ENCODE measurements around the gene CAMSAP1. TPM values are rescaled to one million over a fixed set of nuclear protein-coding genes. Genes with fewer than 3 reads are reported as not detected.

Gene CAMSAP1
- total RNA-seq, 1 experiment from 2014 or later: 22.6 TPM

DNA sequence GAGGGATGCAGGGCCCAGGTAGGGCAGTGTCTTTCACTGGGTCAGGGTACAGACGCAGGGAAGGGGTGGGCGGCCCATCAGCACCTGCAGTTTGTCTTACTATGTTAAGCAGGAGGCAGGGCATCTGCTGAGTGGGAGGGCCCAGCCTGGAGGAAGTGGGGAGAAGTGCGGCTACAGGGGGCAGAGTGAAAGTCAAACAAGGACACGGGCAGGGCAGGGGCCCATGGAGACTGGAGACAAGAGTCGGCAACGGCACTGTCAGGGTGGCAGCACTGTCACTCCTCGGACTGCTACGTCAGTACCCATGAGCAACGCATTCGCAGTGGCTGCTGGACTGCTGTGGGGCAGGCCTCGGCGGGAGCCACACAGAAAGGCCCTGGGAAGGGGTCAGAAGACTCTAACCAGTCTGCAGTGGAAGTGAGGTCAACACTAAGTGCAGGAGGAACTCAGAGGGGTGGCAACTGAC lies 19.7 kb downstream of the CAMSAP1 start:
- in situ Hi-C loops (cut with HindIII; ENCODE audit: low pct_unique_long_range_greater_than_20kb, low sequenced_read_pairs): no loop called here
- DNase-seq (ENCODE audit: low read depth): no peak

GRCh38 chr9:135887021-135887507 lies 20.3 kb downstream of the CAMSAP1 start:
- in situ Hi-C loops (cut with HindIII; ENCODE audit: low pct_unique_long_range_greater_than_20kb, low sequenced_read_pairs): no loop called here
- DNase-seq (ENCODE audit: low read depth): no peak

DNA sequence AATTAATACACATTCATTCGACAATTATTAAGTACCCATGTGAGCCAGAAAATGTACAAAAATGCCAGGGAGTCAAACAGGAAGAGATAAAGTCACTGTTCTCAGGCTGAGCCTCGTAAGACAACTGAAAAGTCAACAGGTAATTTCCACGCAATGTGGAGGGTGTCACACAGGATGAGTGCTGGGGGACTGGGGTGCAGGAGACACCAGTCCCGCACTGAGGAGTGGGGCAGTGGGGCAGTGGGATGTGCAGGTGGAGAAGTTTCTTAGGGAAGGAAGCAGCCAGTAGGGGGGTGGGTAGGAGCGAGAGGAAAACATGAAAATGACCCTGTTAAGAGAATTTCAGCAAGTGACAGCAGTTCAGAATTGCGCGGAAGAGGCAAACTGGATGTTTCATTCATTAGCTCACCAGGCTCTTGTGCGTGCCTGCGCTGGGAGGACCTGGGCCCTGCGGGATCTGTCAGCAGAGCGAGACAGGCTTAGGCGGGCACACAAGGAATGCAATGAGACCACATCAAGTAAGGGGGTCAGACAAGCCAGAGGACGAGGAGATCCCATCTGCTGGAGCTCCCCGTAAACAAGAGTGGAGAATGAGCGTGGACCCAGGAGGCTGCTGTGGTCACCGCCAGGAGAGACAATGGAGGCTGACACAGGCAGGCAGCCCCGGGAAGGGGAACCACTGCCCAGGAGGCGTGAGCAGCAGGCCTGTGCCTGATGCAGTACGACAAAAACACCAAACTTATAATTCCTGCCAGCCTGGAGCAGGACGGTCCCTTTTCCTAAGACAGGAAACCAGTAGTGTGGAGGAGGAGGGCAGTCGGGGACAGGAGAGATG lies 21.0 kb downstream of the CAMSAP1 start:
- DNase-seq (ENCODE audit: low read depth): no peak
- in situ Hi-C loops (cut with HindIII; ENCODE audit: low pct_unique_long_range_greater_than_20kb, low sequenced_read_pairs): no loop called here

DNA sequence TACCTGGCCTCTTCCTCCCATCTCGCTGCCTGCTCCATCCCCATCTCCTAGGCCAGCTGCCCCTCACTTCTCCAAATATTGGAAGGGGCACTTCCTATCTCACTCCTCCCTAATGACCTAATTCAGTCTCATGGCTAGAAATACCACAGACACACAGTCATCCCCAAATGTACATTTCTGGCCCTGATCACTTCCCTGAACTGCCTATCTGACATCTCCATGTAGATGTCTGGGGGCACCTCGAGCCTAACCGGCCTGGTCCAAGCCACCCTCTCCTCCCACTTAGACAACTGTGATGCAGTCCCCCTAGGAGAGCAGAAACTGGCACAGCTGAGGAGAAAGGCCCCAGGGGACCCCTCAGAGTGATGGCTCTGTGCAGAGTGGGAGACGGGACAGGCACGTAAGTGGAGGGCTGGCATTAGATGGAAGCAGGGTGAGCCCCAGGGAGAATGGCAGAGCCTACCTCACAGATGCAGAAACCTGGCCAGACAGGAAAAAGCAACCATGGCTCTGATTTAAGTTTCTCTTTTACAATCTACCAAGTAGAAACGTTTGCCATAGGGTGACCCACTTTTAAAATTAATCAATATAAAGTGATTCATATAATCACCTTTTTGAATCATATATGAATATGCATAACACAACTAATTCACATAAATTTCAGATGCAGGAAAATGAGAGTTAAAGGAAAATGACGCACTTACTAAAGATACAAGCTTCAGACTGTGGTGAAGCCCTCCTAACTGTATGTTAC lies 22.1 kb downstream of the CAMSAP1 start:
- in situ Hi-C loops (cut with HindIII; ENCODE audit: low pct_unique_long_range_greater_than_20kb, low sequenced_read_pairs): no loop called here
- no peak for DNase-seq (ENCODE audit: low read depth)

DNA sequence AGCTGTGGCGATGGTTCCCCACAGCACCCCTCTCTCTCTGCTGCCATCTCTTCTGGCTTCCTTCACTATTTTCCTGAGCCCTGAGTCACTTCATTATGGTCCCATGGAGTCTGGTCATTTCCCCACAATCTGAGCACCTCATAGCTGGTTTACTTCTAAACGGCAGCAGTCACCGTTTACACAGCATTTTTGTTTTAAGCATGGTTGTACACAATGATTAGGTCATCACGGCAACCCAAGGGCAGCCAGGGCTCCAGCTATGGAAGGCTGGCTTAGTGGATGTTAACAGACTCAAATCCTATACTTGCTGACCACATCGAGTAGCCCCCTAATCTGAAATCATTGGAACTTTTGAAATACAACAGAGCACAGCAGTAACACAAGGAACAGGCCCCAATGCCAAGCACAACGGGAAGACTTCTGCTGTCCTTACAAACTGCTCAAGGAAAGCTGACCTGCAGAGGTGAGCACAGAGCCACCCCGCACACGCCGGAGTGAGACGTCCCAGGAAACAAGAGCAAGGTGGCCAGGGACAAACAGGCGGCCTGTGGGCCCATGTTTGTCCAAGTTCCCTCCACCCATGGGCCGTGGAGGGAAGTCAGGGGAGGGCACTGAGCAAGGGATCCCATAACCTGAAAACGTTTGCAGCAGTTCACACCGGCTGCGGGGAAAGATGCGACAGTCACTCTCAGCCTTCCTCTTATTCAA lies 22.9 kb downstream of the CAMSAP1 start:
- DNase-seq (ENCODE audit: low read depth): no peak
- in situ Hi-C loops (cut with HindIII; ENCODE audit: low pct_unique_long_range_greater_than_20kb, low sequenced_read_pairs): no loop called here

DNA sequence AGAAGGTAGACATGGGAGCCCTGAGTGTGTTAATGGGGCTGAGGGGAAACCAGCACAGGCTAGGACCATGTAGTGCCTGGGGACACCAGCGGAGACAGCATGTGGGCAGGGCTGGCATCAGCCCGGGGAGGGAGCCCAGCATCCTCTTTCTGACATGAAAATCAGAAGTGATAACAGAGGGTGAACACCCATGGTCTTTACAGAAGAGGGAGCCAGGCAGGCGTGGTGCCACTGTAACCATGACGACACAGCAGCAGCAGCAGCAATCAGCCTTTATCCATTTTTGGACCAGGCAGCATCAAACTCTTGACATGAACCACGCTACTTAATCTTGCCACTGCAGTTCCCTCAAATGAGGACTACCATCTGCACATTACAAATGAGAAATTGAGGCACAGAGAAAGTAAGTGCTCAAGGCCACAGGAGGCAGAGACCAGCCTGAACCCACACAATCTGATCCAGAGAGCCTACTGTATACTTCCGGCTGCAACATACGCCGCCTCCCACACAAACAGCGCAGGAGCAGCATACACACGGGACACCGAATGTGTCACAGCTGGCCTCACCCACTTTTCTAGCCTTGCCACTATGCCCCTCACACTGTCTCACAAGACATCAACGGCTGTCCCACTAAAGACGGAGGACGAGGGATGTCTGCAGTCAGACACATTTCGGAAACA lies 23.8 kb downstream of the CAMSAP1 start:
- in situ Hi-C loops (cut with HindIII; ENCODE audit: low pct_unique_long_range_greater_than_20kb, low sequenced_read_pairs): no loop called here
- DNase-seq (ENCODE audit: low read depth): no peak

DNA sequence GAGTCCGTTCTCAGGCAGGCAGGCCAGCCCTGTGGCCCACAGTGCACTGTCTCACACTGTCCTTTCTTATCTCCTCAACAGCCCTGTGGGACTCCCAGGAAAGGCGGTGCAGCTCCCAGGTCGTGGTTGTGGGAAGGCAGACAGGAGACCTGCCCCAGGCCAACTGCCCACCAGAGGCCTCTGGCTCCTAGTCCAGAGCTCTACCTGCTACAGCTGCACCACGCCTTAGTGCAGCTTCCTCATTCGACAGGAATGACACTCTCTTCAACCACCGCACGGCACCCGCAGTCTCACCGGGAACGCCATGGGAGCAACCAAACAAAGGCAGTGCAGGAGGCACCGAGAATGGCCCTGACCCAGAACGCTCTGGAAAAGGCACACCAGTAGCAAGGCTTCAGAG lies 25.3 kb downstream of the CAMSAP1 start:
- in situ Hi-C loops (cut with HindIII; ENCODE audit: low pct_unique_long_range_greater_than_20kb, low sequenced_read_pairs): no loop called here
- DNase-seq (ENCODE audit: low read depth): no peak

- in situ Hi-C loops (cut with HindIII; ENCODE audit: low pct_unique_long_range_greater_than_20kb, low sequenced_read_pairs): no loop called here
- DNase-seq (ENCODE audit: low read depth): no peak
Measured at GRCh38 chr9:135880438-135880837, 26.9 kb downstream of the CAMSAP1 start.

DNA sequence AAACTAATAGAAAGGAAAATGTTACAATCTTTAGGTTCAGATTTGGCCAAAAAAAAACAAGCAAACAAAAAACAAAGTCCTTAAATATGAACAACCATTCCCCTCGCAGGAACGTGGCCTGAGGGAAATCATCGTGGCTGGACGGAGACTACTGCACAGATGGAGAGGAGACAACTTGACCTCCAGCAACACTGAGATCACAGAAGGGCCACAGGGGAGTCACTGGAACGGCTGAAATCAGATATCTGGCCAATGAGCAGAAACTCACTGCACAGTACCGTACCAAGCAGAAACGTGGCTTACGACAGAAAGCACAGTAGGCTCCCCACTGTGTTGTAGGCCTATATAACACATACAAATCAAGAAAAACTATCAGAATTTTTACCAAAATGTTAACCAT lies 27.7 kb downstream of the CAMSAP1 start:
- no peak for DNase-seq (ENCODE audit: low read depth)
- in situ Hi-C loops (cut with HindIII; ENCODE audit: low pct_unique_long_range_greater_than_20kb, low sequenced_read_pairs): no loop called here

- no peak for DNase-seq (ENCODE audit: low read depth)
- in situ Hi-C loops (cut with HindIII; ENCODE audit: low pct_unique_long_range_greater_than_20kb, low sequenced_read_pairs): no loop called here
Measured at GRCh38 chr9:135879237-135879601, 28.1 kb downstream of the CAMSAP1 start.

DNA sequence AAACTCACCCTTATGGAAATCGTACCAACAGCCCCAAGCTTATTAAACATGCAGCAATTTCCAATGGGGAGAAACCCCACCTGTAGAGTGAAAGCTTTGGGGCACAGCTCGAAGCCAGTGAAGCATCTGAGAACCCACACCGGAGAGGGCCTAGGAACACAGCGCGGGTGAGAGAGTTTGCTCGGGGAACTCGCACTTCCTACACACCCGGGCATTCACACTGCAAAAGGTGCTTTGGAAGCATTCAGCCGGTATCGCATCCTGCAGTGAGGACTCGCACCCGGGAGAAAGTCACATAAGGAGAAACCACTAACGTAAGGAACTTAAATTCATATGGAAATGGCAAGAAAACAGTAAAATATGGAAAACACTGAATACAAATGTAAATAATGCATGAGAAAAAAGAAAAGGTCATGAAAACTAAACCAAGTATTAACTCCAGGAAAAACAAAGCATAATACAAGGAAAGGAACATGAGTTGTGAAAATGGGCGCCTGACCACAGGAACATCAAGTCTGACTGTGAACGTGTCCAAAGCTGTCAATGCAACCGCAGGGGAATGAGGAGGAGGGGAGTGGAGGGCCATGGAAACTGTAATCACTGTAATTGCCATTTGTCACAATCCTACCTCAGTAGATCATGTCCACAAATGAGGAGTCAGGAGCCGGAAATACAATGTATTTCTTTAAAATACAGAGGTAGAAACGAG lies 28.7 kb downstream of the CAMSAP1 start:
- DNase-seq (ENCODE audit: low read depth): no peak
- in situ Hi-C loops (cut with HindIII; ENCODE audit: low pct_unique_long_range_greater_than_20kb, low sequenced_read_pairs): no loop called here

- in situ Hi-C loops (cut with HindIII; ENCODE audit: low pct_unique_long_range_greater_than_20kb, low sequenced_read_pairs): no loop called here
- no peak for DNase-seq (ENCODE audit: low read depth)
Measured at GRCh38 chr9:135877791-135878527, 29.4 kb downstream of the CAMSAP1 start.

- DNase-seq (ENCODE audit: low read depth): no peak
- in situ Hi-C loops (cut with HindIII; ENCODE audit: low pct_unique_long_range_greater_than_20kb, low sequenced_read_pairs): no loop called here
Measured at GRCh38 chr9:135876936-135877335, 30.4 kb downstream of the CAMSAP1 start.

DNA sequence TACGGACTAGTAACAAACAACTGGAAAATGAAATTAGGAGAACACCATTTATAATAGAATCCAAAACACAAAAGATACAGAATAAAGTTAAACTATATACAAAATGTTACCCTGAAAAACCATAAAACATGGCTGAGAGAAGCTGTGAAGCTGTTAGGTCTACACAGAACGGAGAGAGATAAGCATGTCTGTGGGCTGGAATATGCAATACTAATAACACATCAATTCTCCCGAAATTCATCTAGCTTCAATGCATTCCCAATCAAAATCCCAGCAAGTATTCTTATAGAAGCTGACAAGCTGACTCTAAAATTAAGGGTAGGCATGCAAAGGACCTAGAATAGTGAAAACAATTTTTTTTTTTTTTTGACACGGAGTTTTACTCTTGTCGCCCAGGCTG lies 32.5 kb downstream of the CAMSAP1 start:
- no peak for DNase-seq (ENCODE audit: low read depth)
- in situ Hi-C loops (cut with HindIII; ENCODE audit: low pct_unique_long_range_greater_than_20kb, low sequenced_read_pairs): no loop called here

DNA sequence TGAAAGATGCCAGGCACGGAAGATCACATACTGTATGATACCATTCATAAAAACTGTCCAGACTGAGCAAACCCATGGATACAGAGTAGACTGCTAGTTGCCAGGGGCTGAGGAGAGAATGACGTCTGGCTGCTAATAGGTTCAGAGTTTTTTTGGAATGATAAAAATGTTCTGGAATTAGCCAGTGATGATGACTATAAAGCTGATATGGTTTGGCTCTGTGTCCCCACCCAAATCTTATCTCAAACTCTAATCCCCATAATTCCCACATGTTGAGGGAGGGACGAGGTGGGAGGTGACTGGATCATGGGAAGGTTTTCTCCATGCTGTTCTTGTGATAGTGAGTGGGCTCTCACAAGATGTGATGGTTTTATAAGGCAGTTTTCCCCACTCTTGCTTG lies 37.4 kb downstream of the CAMSAP1 start:
- no peak for DNase-seq (ENCODE audit: low read depth)
- in situ Hi-C loops (cut with HindIII; ENCODE audit: low pct_unique_long_range_greater_than_20kb, low sequenced_read_pairs): no loop called here

DNA sequence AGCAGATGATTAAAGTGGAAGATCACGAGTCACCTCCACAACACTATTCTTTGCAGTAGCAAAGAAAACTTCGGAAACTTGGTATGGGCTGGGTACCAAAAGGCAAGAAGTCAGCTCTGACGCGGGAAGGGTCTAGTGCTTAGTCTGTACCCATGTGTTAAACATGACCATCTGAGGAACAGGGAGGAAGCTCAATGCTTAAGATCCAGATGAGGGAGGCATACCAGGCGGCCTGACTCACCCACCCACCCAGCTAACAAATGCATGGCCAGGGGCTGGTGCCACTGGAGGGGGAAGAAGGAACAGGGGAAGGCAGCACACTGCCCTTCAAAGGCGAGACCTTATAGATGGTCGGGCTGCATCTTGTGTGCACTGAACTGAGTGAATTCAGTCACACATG lies 41.8 kb downstream of the CAMSAP1 start:
- no peak for DNase-seq (ENCODE audit: low read depth)
- in situ Hi-C loops (cut with HindIII; ENCODE audit: low pct_unique_long_range_greater_than_20kb, low sequenced_read_pairs): no loop called here

DNA sequence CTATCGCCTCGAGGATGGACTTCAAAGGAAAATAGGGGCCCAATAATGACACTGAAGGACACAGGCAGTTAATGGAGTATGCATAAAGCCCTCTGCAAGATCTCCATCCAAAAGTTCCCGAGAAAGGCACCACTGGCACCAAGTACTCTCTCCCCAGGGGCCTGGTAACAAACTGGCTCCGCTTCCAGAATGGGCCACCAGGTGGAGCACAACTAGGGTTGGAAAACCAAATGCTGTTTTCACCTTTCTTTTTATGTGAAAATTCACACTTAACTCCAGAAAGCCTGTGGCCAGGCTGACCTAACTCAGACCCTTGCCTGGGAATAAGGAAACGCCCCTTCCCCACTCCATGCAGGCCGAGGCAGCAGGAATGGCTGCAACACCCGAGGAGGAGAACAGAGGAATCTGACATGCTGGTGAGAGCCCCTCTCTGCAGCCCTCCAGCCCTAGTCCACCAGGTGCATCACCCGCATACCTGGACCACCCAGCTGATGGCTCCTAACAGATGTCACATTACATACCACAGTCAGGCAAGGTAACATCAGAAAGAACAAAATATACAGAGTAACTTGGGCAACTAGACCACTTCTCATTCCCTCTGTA lies 42.8 kb downstream of the CAMSAP1 start:
- in situ Hi-C loops (cut with HindIII; ENCODE audit: low pct_unique_long_range_greater_than_20kb, low sequenced_read_pairs): no loop called here
- peak; percentile 28 for DNase-seq (ENCODE audit: low read depth)
